Measurements from ENCODE around the gene COL13A1. TPM values are rescaled to one million over a fixed set of nuclear protein-coding genes. Genes with fewer than 3 reads are reported as not detected.

The COL13A1 gene
- total and polyA plus RNA-seq, 2 donors (not counting 1 experiment from before 2014, with no cell fraction given), result 5.7 to 7.4 TPM

- Histone ChIP-seq H3K4me2 (ENCODE audit: extremely low read depth, insufficient read depth, low read length) (no peak overlapping the region), H3K27me3 (ENCODE audit: control insufficient read depth, insufficient read depth, low read length) (no peaks in the 10 kb centered on the region), H3K79me2 (ENCODE audit: control insufficient read depth, insufficient read depth, low read length) (no peaks in the 10 kb centered on the region), H4K20me1 (ENCODE audit: control insufficient read depth, extremely low read depth, insufficient read depth, low read length) (no peaks in the 10 kb centered on the region), H3K9ac (ENCODE audit: insufficient read depth, low read length) (no peak overlapping the region), H2AFZ (ENCODE audit: low read length) (no peak overlapping the region), H3K9me3 (ENCODE audit: control insufficient read depth, insufficient read depth, low read depth, low read length) (no peaks in the 10 kb centered on the region), H3K4me3 (replicated peaks in 1 of 4; ENCODE audit: control extremely low read depth in 1 of 4, insufficient read depth in 1 of 4, low read depth in 3 of 4, low read length in 4 of 4) (no peak overlapping the region), H3K4me1 (ENCODE audit: control insufficient read depth, extremely low read depth, insufficient read depth, low read length) (no peaks in the 10 kb centered on the region), H3K36me3 (ENCODE audit: control insufficient read depth, insufficient read depth, low read length) (no peaks in the 10 kb centered on the region), H3K27ac (ENCODE audit: insufficient read depth, low read length) (no peak overlapping the region)
- DNase-seq (ENCODE audit: low read depth in 2 of 2), result no peak
- TF ChIP-seq EZH2 (IDR thresholded peaks at IDR 0.05; ENCODE audit: low read length, missing control alignments) (no peak), CTCF (conservative IDR thresholded peaks at IDR 0.05 in 1 of 2, IDR thresholded peaks at IDR 0.05 in 1 of 2; ENCODE audit: low read depth in 1 of 2, low read length in 2 of 2) (no peak)
Observed at GRCh38 chr10:69925111-69925510, 123.4 kb downstream of the COL13A1 start.

GRCh38 chr10:69928339-69928738, 126.6 kb downstream of the COL13A1 start:
- H2AFZ ChIP-seq (ENCODE audit: low read length), result no peak overlapping the region
- no peak for TF ChIP-seq EZH2 (IDR thresholded peaks at IDR 0.05; ENCODE audit: low read length, missing control alignments)
- H3K79me2 ChIP-seq (ENCODE audit: control insufficient read depth, insufficient read depth, low read length), result no peaks in the 10 kb centered on the region
- H3K4me1 ChIP-seq (ENCODE audit: control insufficient read depth, extremely low read depth, insufficient read depth, low read length), result no peaks in the 10 kb centered on the region
- H3K4me2 ChIP-seq (ENCODE audit: extremely low read depth, insufficient read depth, low read length), result no peak overlapping the region
- DNase-seq (ENCODE audit: low read depth in 2 of 2), result no peak
- H3K27ac ChIP-seq (ENCODE audit: insufficient read depth, low read length), result no peak overlapping the region
- no peaks in the 10 kb centered on the region for H3K27me3 ChIP-seq (ENCODE audit: control insufficient read depth, insufficient read depth, low read length)
- no peak overlapping the region for H3K4me3 ChIP-seq (replicated peaks in 1 of 4; ENCODE audit: control extremely low read depth in 1 of 4, insufficient read depth in 1 of 4, low read depth in 3 of 4, low read length in 4 of 4)
- H4K20me1 ChIP-seq (ENCODE audit: control insufficient read depth, extremely low read depth, insufficient read depth, low read length), result no peaks in the 10 kb centered on the region
- no peak overlapping the region for H3K9ac ChIP-seq (ENCODE audit: insufficient read depth, low read length)
- H3K36me3 ChIP-seq (ENCODE audit: control insufficient read depth, insufficient read depth, low read length), result no peaks in the 10 kb centered on the region
- H3K9me3 ChIP-seq (ENCODE audit: control insufficient read depth, insufficient read depth, low read depth, low read length), result no peaks in the 10 kb centered on the region

- H3K79me2 ChIP-seq (ENCODE audit: control insufficient read depth, insufficient read depth, low read length), result no peaks in the 10 kb centered on the region
- no peaks in the 10 kb centered on the region for H3K9me3 ChIP-seq (ENCODE audit: control insufficient read depth, insufficient read depth, low read depth, low read length)
- H3K4me2 ChIP-seq (ENCODE audit: extremely low read depth, insufficient read depth, low read length), result no peak overlapping the region
- no peak for TF ChIP-seq CTCF (conservative IDR thresholded peaks at IDR 0.05 in 1 of 2, IDR thresholded peaks at IDR 0.05 in 1 of 2; ENCODE audit: low read depth in 1 of 2, low read length in 2 of 2)
- TF ChIP-seq EZH2 (IDR thresholded peaks at IDR 0.05; ENCODE audit: low read length, missing control alignments), result no peak
- H3K4me1 ChIP-seq (ENCODE audit: control insufficient read depth, extremely low read depth, insufficient read depth, low read length), result no peaks in the 10 kb centered on the region
- no peak overlapping the region for H3K27ac ChIP-seq (ENCODE audit: insufficient read depth, low read length)
- H3K4me3 ChIP-seq (replicated peaks in 1 of 4; ENCODE audit: control extremely low read depth in 1 of 4, insufficient read depth in 1 of 4, low read depth in 3 of 4, low read length in 4 of 4), result no peak overlapping the region
- H2AFZ ChIP-seq (ENCODE audit: low read length), result no peak overlapping the region
- no peaks in the 10 kb centered on the region for H4K20me1 ChIP-seq (ENCODE audit: control insufficient read depth, extremely low read depth, insufficient read depth, low read length)
- no peaks in the 10 kb centered on the region for H3K27me3 ChIP-seq (ENCODE audit: control insufficient read depth, insufficient read depth, low read length)
- H3K9ac ChIP-seq (ENCODE audit: insufficient read depth, low read length), result no peak overlapping the region
- DNase-seq (ENCODE audit: low read depth in 2 of 2), result no peak
- H3K36me3 ChIP-seq (ENCODE audit: control insufficient read depth, insufficient read depth, low read length), result no peaks in the 10 kb centered on the region
Observed at GRCh38 chr10:69929575-69929974, 127.9 kb downstream of the COL13A1 start.
